Type B pancreatic cell (in vitro differentiated cells): ENCODE measurements around the gene GEMIN2. TPM values are rescaled to one million over a fixed set of nuclear protein-coding genes. Genes with fewer than 3 reads are reported as not detected.
A peak's percentile ranks its signal among the peaks of the same experiment; 100 is the strongest.

ENCODE experiments used
- DNase-seq: peaks from one replicate; pipeline ENCODE4 v3.0.0; 2021; ENCODE audit warnings: mixed read lengths; ENCODE audit not compliant: unreplicated experiment; ENCODE audit errors: extremely low spot score
- H3K27ac Mint-ChIP-seq: 2 replicates; pipeline ENCODE4 v1.8.0; 2021; ENCODE audit warnings: mild to moderate bottlenecking, mixed read lengths
- H3K27me3 Mint-ChIP-seq: 2 replicates; pipeline ENCODE4 v1.8.0; 2021; ENCODE audit warnings: mixed read lengths
- H3K36me3 Mint-ChIP-seq: 2 replicates; pipeline ENCODE4 v1.8.0; 2021; ENCODE audit warnings: mixed read lengths
- H3K4me1 Mint-ChIP-seq: one replicate; pipeline ENCODE4 v1.8.0; 2021; ENCODE audit warnings: mixed read lengths; ENCODE audit not compliant: unreplicated experiment
- H3K4me3 Mint-ChIP-seq: 2 replicates; pipeline ENCODE4 v1.8.0; 2021; ENCODE audit warnings: mild to moderate bottlenecking, mixed read lengths
- H3K9me3 Mint-ChIP-seq: 2 replicates; pipeline ENCODE4 v1.8.0; 2021; ENCODE audit warnings: mixed read lengths
- CTCF ChIP-seq: fragments of 200-600 bp; sonication (generic); conservative IDR thresholded peaks from 2 replicates; pipeline ENCODE4 v1.5.0; 2021; ENCODE audit warnings: antibody characterized with exemption, mild to moderate bottlenecking
- total RNA-seq: library from RNA; stranded (reverse); gene quantifications from 2 replicates; pipeline ENCODE4 v1.2.1, GENCODE V29; 2021; ENCODE audit warnings: low replicate concordance

GEMIN2 gene
- total RNA-seq, 1 donor from 2014 or later: 20.1 TPM

GRCh38 chr14:39177168-39177545 is 63.0 kb downstream of the GEMIN2 start:
- H3K27ac Mint-ChIP-seq: peak overlapping the region; percentile 50
- no peak for TF ChIP-seq CTCF
- peaks cover 7% of the 10 kb centered on the region for H3K4me1 Mint-ChIP-seq
- no peak for DNase-seq
- H3K36me3 Mint-ChIP-seq: peaks cover 29% of the 10 kb centered on the region
- peak overlapping the region; percentile 75 for H3K4me3 Mint-ChIP-seq
- no peaks in the 10 kb centered on the region for H3K27me3 Mint-ChIP-seq
- H3K9me3 Mint-ChIP-seq: no peaks in the 10 kb centered on the region

GRCh38 chr14:39179042-39179441 is 64.9 kb downstream of the GEMIN2 start:
- H3K27ac Mint-ChIP-seq: no peak overlapping the region
- no peak overlapping the region for H3K4me3 Mint-ChIP-seq
- no peak for DNase-seq
- peaks cover 39% of the 10 kb centered on the region for H3K36me3 Mint-ChIP-seq
- H3K9me3 Mint-ChIP-seq: no peaks in the 10 kb centered on the region
- no peak for TF ChIP-seq CTCF
- peaks cover 7% of the 10 kb centered on the region for H3K4me1 Mint-ChIP-seq
- no peaks in the 10 kb centered on the region for H3K27me3 Mint-ChIP-seq

- Mint-ChIP-seq H3K4me1 (peaks cover 7% of the 10 kb centered on the region), H3K27me3 (no peaks in the 10 kb centered on the region), H3K9me3 (no peaks in the 10 kb centered on the region), H3K36me3 (peaks cover 38% of the 10 kb centered on the region), H3K27ac (no peak overlapping the region), H3K4me3 (no peak overlapping the region)
- DNase-seq: no peak
- TF ChIP-seq CTCF: no peak
Measured at GRCh38 chr14:39180553-39180952, 66.4 kb downstream of the GEMIN2 start.

- Mint-ChIP-seq H3K27me3 (no peaks in the 10 kb centered on the region), H3K27ac (no peak overlapping the region), H3K4me3 (no peak overlapping the region), H3K9me3 (no peaks in the 10 kb centered on the region), H3K36me3 (peaks cover 35% of the 10 kb centered on the region), H3K4me1 (peaks cover 7% of the 10 kb centered on the region)
- no peak for TF ChIP-seq CTCF
- DNase-seq: no peak
Measured at GRCh38 chr14:39181026-39181692, 67.0 kb downstream of the GEMIN2 start.

- Mint-ChIP-seq H3K4me1 (peaks cover 6% of the 10 kb centered on the region), H3K27me3 (no peaks in the 10 kb centered on the region), H3K36me3 (peaks cover 34% of the 10 kb centered on the region), H3K27ac (no peak overlapping the region), H3K9me3 (no peaks in the 10 kb centered on the region), H3K4me3 (no peak overlapping the region)
- no peak for TF ChIP-seq CTCF
- no peak for DNase-seq
Measured at GRCh38 chr14:39181693-39182047, 67.5 kb downstream of the GEMIN2 start.
